ENCODE measurements around the gene FREM1. TPM values are rescaled to one million over a fixed set of nuclear protein-coding genes. Genes with fewer than 3 reads are reported as not detected.
A peak's percentile ranks its signal among the peaks of the same experiment; 100 is the strongest.

The FREM1 gene
- total and polyA plus RNA-seq, 4 donors = 6.9 to 18.9 (median 14.6) TPM

GRCh38 chr9:14937216-14937615 is 27.0 kb upstream of the FREM1 start:
- DNase-seq (no peak), ATAC-seq (ENCODE audit: low FRiP score) (no peak)
- Histone ChIP-seq H3K9me3 (ENCODE audit: control insufficient read depth, low read length) (no peaks in the 10 kb centered on the region), H3K36me3 (ENCODE audit: control insufficient read depth in 1 of 2, insufficient read depth in 2 of 2, low read length in 1 of 2) (no peaks in the 10 kb centered on the region), H3K4me1 (ENCODE audit: control insufficient read depth in 1 of 2, insufficient read depth in 2 of 2, low read length in 2 of 2) (no peaks in the 10 kb centered on the region), H3K27ac (ENCODE audit: low read depth in 1 of 2, low read length in 2 of 2) (no peak overlapping the region), H3K27me3 (ENCODE audit: control insufficient read depth in 1 of 2, insufficient read depth in 2 of 2, low read length in 1 of 2) (no peaks in the 10 kb centered on the region), H3K4me3 (ENCODE audit: low read length in 2 of 2) (no peak overlapping the region)
- 68 to 78% methylated on average over 2 of the region's 2 CpGs for WGBS, 2 donors
- intact Hi-C loops (cut with DNase I) = no loop called here

DNA sequence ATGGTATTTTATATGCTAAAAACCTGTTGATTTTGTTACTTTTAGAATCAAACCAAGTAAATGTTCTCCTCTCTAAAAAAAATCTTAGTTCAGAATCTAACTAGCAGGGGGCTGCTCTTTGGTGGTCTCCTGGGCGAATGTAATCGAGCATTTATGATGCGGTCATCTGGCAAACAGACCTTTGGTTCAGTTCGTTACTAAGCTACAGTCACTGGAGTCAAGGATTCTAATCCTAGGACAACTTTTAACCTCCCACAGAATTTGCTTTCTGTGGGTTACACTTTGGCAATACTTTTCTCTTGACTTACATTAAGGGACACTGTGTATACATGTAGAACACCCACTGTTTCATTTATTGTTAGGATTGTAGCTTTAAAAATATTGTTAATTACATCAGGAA is 26.3 kb upstream of the FREM1 start:
- H3K27me3 ChIP-seq (ENCODE audit: control insufficient read depth in 1 of 2, insufficient read depth in 2 of 2, low read length in 1 of 2) = no peaks in the 10 kb centered on the region
- intact Hi-C loops (cut with DNase I) = no loop called here
- DNase-seq = no peak
- no peak for ATAC-seq (ENCODE audit: low FRiP score)
- WGBS, 2 donors = 82 to 86% methylated on average over 4 of the region's 4 CpGs
- no peaks in the 10 kb centered on the region for H3K9me3 ChIP-seq (ENCODE audit: control insufficient read depth, low read length)
- H3K4me3 ChIP-seq (ENCODE audit: low read length in 2 of 2) = no peak overlapping the region
- no peaks in the 10 kb centered on the region for H3K4me1 ChIP-seq (ENCODE audit: control insufficient read depth in 1 of 2, insufficient read depth in 2 of 2, low read length in 2 of 2)
- H3K27ac ChIP-seq (ENCODE audit: low read depth in 1 of 2, low read length in 2 of 2) = no peak overlapping the region
- no peaks in the 10 kb centered on the region for H3K36me3 ChIP-seq (ENCODE audit: control insufficient read depth in 1 of 2, insufficient read depth in 2 of 2, low read length in 1 of 2)

DNA sequence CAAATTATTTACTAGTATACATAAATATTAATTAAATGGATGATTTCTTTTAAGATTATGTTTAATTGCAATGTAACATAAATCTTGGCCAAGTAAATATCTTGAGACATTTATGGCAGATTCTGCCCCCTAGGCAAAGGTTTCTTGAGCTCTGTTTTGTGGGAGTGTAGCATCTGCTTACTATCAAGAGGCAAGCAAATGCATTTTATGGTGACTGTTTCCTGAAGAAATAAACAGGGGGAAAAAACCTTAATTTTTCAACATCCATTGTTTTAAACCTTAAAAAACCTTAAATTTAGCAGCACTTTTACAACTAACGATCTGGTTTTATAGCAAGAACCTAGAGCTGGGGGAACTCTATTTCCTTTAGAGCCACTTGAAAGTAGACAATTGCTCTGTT is 25.7 kb upstream of the FREM1 start:
- no peaks in the 10 kb centered on the region for H3K36me3 ChIP-seq (ENCODE audit: control insufficient read depth in 1 of 2, insufficient read depth in 2 of 2, low read length in 1 of 2)
- intact Hi-C loops (cut with DNase I) = no loop called here
- no peak for ATAC-seq (ENCODE audit: low FRiP score)
- H3K4me1 ChIP-seq (ENCODE audit: control insufficient read depth in 1 of 2, insufficient read depth in 2 of 2, low read length in 2 of 2) = no peaks in the 10 kb centered on the region
- no peak overlapping the region for H3K27ac ChIP-seq (ENCODE audit: low read depth in 1 of 2, low read length in 2 of 2)
- H3K27me3 ChIP-seq (ENCODE audit: control insufficient read depth in 1 of 2, insufficient read depth in 2 of 2, low read length in 1 of 2) = no peaks in the 10 kb centered on the region
- 92 to 100% methylated on average over 1 of the region's 1 CpG for WGBS, 2 donors
- no peaks in the 10 kb centered on the region for H3K9me3 ChIP-seq (ENCODE audit: control insufficient read depth, low read length)
- DNase-seq = no peak
- H3K4me3 ChIP-seq (ENCODE audit: low read length in 2 of 2) = no peak overlapping the region

DNA sequence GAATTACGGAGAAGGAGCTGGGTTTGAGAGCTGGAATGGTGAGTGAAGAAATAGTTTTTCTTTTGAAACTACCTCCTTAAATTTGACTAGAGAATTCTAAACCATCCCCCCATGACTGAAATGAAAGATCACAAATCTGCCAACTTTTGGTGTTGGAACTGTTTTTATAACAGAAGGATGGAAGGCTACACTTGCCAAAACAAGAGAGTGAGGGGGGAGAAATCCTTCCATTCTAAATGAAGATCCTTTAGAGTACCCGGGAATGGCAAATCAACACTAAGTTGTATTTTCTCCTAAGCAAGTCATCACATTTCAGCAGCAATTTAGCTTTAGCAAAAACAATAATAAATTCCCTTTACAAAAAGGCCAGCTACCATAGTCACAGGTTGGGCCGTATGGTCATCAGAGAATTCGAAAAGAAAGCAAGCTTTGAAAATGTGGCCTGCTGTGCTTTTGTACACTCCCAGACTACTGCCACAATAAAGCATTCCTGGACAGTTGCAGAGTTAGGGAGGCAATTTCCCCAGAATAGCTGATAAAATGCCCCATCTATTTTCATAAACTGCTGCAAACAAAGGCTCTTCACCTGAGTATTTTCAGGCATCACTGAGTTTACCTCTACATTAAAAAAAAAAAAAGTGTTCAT is 25.0 kb upstream of the FREM1 start:
- Histone ChIP-seq H3K4me1 (ENCODE audit: control insufficient read depth in 1 of 2, insufficient read depth in 2 of 2, low read length in 2 of 2) (no peaks in the 10 kb centered on the region), H3K36me3 (ENCODE audit: control insufficient read depth in 1 of 2, insufficient read depth in 2 of 2, low read length in 1 of 2) (no peaks in the 10 kb centered on the region), H3K9me3 (ENCODE audit: control insufficient read depth, low read length) (no peaks in the 10 kb centered on the region), H3K27ac (ENCODE audit: low read depth in 1 of 2, low read length in 2 of 2) (no peak overlapping the region), H3K27me3 (ENCODE audit: control insufficient read depth in 1 of 2, insufficient read depth in 2 of 2, low read length in 1 of 2) (no peaks in the 10 kb centered on the region), H3K4me3 (ENCODE audit: low read length in 2 of 2) (no peak overlapping the region)
- no peak for ATAC-seq (ENCODE audit: low FRiP score)
- no peak for DNase-seq
- intact Hi-C loops (cut with DNase I) = no loop called here
- WGBS, 2 donors = 48 to 50% methylated on average over 4 of the region's 4 CpGs

- H3K9me3 ChIP-seq (ENCODE audit: control insufficient read depth, low read length) = no peaks in the 10 kb centered on the region
- no peak overlapping the region for H3K27ac ChIP-seq (ENCODE audit: low read depth in 1 of 2, low read length in 2 of 2)
- no peaks in the 10 kb centered on the region for H3K27me3 ChIP-seq (ENCODE audit: control insufficient read depth in 1 of 2, insufficient read depth in 2 of 2, low read length in 1 of 2)
- no peak overlapping the region for H3K4me3 ChIP-seq (ENCODE audit: low read length in 2 of 2)
- WGBS, 2 donors = 78 to 83% methylated on average over 2 of the region's 2 CpGs
- DNase-seq (no peak), ATAC-seq (ENCODE audit: low FRiP score) (no peak)
- no peaks in the 10 kb centered on the region for H3K36me3 ChIP-seq (ENCODE audit: control insufficient read depth in 1 of 2, insufficient read depth in 2 of 2, low read length in 1 of 2)
- intact Hi-C loops (cut with DNase I) = no loop called here
- no peaks in the 10 kb centered on the region for H3K4me1 ChIP-seq (ENCODE audit: control insufficient read depth in 1 of 2, insufficient read depth in 2 of 2, low read length in 2 of 2)
Measured at GRCh38 chr9:14932641-14933040, 22.4 kb upstream of the FREM1 start.

DNA sequence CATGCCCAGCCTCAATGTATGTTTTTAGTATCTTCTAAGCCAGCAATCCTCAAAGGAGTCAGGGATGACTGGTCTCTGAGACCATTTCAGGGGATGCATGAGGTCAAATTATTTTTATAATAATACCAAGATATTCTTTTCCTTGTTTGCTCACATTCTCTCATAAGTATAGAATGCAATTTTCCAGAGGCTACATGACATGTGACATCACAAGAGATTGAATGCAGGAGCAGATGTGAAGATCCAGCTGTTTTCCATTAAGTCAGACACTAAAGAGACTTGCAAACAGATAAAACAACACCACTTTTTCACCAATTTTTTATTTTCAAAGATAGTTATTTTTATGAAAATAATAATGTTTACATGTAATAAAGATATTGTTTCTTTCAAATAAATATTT is 22.0 kb upstream of the FREM1 start:
- H3K9me3 ChIP-seq (ENCODE audit: control insufficient read depth, low read length) = no peaks in the 10 kb centered on the region
- DNase-seq = no peak
- H3K27ac ChIP-seq (ENCODE audit: low read depth in 1 of 2, low read length in 2 of 2) = no peak overlapping the region
- intact Hi-C loops (cut with DNase I) = no loop called here
- H3K4me1 ChIP-seq (ENCODE audit: control insufficient read depth in 1 of 2, insufficient read depth in 2 of 2, low read length in 2 of 2) = no peaks in the 10 kb centered on the region
- H3K36me3 ChIP-seq (ENCODE audit: control insufficient read depth in 1 of 2, insufficient read depth in 2 of 2, low read length in 1 of 2) = no peaks in the 10 kb centered on the region
- no peak overlapping the region for H3K4me3 ChIP-seq (ENCODE audit: low read length in 2 of 2)
- ATAC-seq (ENCODE audit: low FRiP score) = no peak
- H3K27me3 ChIP-seq (ENCODE audit: control insufficient read depth in 1 of 2, insufficient read depth in 2 of 2, low read length in 1 of 2) = no peaks in the 10 kb centered on the region

DNA sequence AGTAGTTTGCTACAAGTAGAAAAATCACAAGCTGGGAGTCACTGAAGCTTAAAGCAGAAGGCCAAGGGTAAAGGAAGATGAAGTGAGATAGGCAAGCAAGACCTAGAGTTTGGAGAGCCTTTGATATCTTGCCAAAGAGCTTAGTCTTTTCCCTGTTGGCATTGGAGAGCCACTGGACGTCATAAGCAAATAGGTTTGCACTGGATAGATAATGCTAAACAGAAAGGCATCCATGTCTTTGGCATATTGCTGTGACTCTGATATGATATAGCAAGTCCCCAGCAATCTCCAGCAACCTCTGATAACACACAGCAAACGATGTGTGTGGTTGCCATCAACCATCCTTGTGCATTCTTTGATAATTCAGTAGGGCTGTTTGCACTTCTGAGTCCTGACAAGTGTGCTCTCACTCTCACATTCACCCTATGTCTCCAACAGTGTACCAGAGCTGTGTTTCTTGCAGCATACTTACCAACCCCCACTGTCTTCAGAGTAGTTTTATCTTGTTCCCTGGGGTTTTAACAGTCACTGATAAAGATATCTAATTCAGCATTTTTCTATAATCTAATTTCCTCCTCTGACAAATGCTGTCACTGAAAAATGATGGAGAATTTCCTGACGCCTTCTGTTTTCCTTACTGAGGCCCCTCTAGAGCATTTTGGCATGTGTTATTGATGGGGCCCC is 16.9 kb upstream of the FREM1 start:
- Histone ChIP-seq H3K9me3 (ENCODE audit: control insufficient read depth, low read length) (no peaks in the 10 kb centered on the region), H3K4me3 (ENCODE audit: low read length in 2 of 2) (no peak overlapping the region), H3K27ac (ENCODE audit: low read depth in 1 of 2, low read length in 2 of 2) (no peak overlapping the region), H3K27me3 (ENCODE audit: control insufficient read depth in 1 of 2, insufficient read depth in 2 of 2, low read length in 1 of 2) (no peaks in the 10 kb centered on the region), H3K4me1 (ENCODE audit: control insufficient read depth in 1 of 2, insufficient read depth in 2 of 2, low read length in 2 of 2) (no peaks in the 10 kb centered on the region), H3K36me3 (ENCODE audit: control insufficient read depth in 1 of 2, insufficient read depth in 2 of 2, low read length in 1 of 2) (no peaks in the 10 kb centered on the region)
- DNase-seq = no peak
- 46 to 58% methylated on average over 3 of the region's 3 CpGs for WGBS, 2 donors
- ATAC-seq (ENCODE audit: low FRiP score) = no peak
- intact Hi-C loops (cut with DNase I) = no loop called here

GRCh38 chr9:14924230-14925219 is 14.3 kb upstream of the FREM1 start:
- no peak for ATAC-seq (ENCODE audit: low FRiP score)
- 31 to 41% methylated on average over 7 of the region's 7 CpGs for WGBS, 2 donors
- Histone ChIP-seq H3K4me3 (ENCODE audit: low read length in 2 of 2) (peak overlapping the region in 1 of 2 donors; percentile 26), H3K27ac (ENCODE audit: low read depth in 1 of 2, low read length in 2 of 2) (no peak overlapping the region), H3K27me3 (ENCODE audit: control insufficient read depth in 1 of 2, insufficient read depth in 2 of 2, low read length in 1 of 2) (no peaks in the 10 kb centered on the region), H3K4me1 (ENCODE audit: control insufficient read depth in 1 of 2, insufficient read depth in 2 of 2, low read length in 2 of 2) (no peaks in the 10 kb centered on the region), H3K36me3 (ENCODE audit: control insufficient read depth in 1 of 2, insufficient read depth in 2 of 2, low read length in 1 of 2) (no peaks in the 10 kb centered on the region), H3K9me3 (ENCODE audit: control insufficient read depth, low read length) (no peaks in the 10 kb centered on the region)
- no peak for DNase-seq
- intact Hi-C loops (cut with DNase I) = no loop called here
